Tibial artery (tissue), 4 donors: ENCODE results near the gene DIS3L2.
"Not testable (repeated sequence)": the region's sequence is repeated elsewhere in the genome, so short reads cannot be mapped to it uniquely, and the experiment has no call there.

ENCODE experiments used
- DNase-seq, 2 donors: peaks; one replicate each; pipeline ENCODE4 v3.0.0-alpha.2; 2019
- H3K27ac ChIP-seq, 2 donors: fragments of 200-600 bp; sonication (generic) in 1 of 2; 1 replicate in 1 of 2; 2 replicates in 1 of 2; pipeline ENCODE4 v1.5.1; 2018 to 2019; ENCODE audit warnings: mild to moderate bottlenecking in 1 of 2
- H3K27me3 ChIP-seq, 2 donors: fragments of 200-600 bp; sonication (generic) in 1 of 2; one replicate each; pipeline versions ENCODE4 v1.5.1 to v1.6.0; 2016 to 2019
- H3K36me3 ChIP-seq, 3 donors: fragments of 200-600 bp; sonication (generic) in 2 of 3; one replicate each; pipeline ENCODE4 v1.5.1; 2016 to 2019; ENCODE audit warnings: mild to moderate bottlenecking in 2 of 3
- H3K4me1 ChIP-seq, 4 donors: fragments of 200-600 bp; sonication (generic) in 2 of 4; 1 replicate in 3 of 4; 2 replicates in 1 of 4; pipeline ENCODE4 v1.5.1; 2016 to 2019
- H3K4me3 ChIP-seq, 2 donors: fragments of 200-600 bp; sonication (generic) in 1 of 2; 1 replicate in 1 of 2; 2 replicates in 1 of 2; pipeline ENCODE4 v1.5.1; 2018 to 2019; ENCODE audit warnings: mild to moderate bottlenecking in 2 of 2
- H3K9me3 ChIP-seq, 3 donors: fragments of 200-600 bp; sonication (generic) in 1 of 3; one replicate each; pipeline ENCODE4 v1.5.1; 2016 to 2019
- intact Hi-C: fragments of 100-400 bp; cut with DNase I; formaldehyde crosslinking; loops from one replicate; pipeline ENCODE4 v1.15.0; 2023; ENCODE audit warnings: low total_unique reads
- TF ChIP-seq, protein P1 (sequence below), 2 experiments: fragments of 200-600 bp in 1 of 2; fragments of 450-650 bp in 1 of 2; IDR thresholded peaks; one replicate each; pipeline ENCODE4 v1.5.1; 2017 to 2019; ENCODE audit warnings: antibody characterized with exemption in 2 of 2, mild to moderate bottlenecking in 1 of 2, moderate library complexity in 1 of 2

The DIS3L2 gene

DNA sequence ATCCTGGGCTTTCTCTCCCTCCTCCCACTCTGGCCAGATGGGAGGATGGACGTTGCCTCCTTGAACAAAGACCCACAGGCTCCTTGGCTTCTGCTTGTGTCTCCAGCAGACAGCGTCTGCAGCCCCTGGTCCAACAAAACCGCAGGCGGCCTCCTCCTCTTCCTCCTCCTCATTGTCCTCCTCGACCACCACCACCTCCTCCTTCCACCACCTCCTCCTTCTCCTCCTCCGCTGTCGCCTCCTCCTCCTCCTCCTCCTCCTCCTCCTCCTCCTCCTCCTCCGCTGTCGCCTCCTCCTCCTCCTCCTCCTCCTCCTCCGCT, 371.4 kb downstream of the DIS3L2 start:
- intact Hi-C loops, result loop anchor here (5.0 kb wide), 1 partner anchor 641 kb away; no protein-coding TSS in a partner anchor
- TF ChIP-seq, protein P1, sequence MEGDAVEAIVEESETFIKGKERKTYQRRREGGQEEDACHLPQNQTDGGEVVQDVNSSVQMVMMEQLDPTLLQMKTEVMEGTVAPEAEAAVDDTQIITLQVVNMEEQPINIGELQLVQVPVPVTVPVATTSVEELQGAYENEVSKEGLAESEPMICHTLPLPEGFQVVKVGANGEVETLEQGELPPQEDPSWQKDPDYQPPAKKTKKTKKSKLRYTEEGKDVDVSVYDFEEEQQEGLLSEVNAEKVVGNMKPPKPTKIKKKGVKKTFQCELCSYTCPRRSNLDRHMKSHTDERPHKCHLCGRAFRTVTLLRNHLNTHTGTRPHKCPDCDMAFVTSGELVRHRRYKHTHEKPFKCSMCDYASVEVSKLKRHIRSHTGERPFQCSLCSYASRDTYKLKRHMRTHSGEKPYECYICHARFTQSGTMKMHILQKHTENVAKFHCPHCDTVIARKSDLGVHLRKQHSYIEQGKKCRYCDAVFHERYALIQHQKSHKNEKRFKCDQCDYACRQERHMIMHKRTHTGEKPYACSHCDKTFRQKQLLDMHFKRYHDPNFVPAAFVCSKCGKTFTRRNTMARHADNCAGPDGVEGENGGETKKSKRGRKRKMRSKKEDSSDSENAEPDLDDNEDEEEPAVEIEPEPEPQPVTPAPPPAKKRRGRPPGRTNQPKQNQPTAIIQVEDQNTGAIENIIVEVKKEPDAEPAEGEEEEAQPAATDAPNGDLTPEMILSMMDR (IDR thresholded peaks at IDR 0.05), result no peak
- no peak overlapping the region for H3K27ac ChIP-seq
- H3K4me1 ChIP-seq, result no peaks in the 10 kb centered on the region
- H3K36me3 ChIP-seq, result peaks cover 0 to 41% (median 31%) of the 10 kb centered on the region in 3 donors
- peak in 1 of 2 donors; percentile 57 for DNase-seq
- no peak overlapping the region for H3K4me3 ChIP-seq
- H3K9me3 ChIP-seq, result no peaks in the 10 kb centered on the region
- H3K27me3 ChIP-seq, result no peaks in the 10 kb centered on the region

- no peaks in the 10 kb centered on the region for H3K9me3 ChIP-seq
- no peaks in the 10 kb centered on the region for H3K4me1 ChIP-seq
- no peaks in the 10 kb centered on the region for H3K27me3 ChIP-seq
- TF ChIP-seq, protein P1 (IDR thresholded peaks at IDR 0.05), result no peak
- intact Hi-C loops, result loop anchor here (5.0 kb wide), 1 partner anchor 641 kb away; no protein-coding TSS in a partner anchor
- peak; percentile 16 to 62 for DNase-seq
- peaks cover 0 to 41% (median 31%) of the 10 kb centered on the region in 3 donors for H3K36me3 ChIP-seq
- no peak overlapping the region for H3K4me3 ChIP-seq
- no peak overlapping the region for H3K27ac ChIP-seq
Observed at GRCh38 chr2:232333361-232334135, 372.0 kb downstream of the DIS3L2 start.

GRCh38 chr2:232334136-232334884, 372.8 kb downstream of the DIS3L2 start:
- not testable (repeated sequence) for H3K27ac ChIP-seq, H3K9me3 ChIP-seq, H3K27me3 ChIP-seq, H3K4me3 ChIP-seq, H3K4me1 ChIP-seq
- peaks cover 0 to 41% (median 31%) of the 10 kb centered on the region in 3 donors for H3K36me3 ChIP-seq
- intact Hi-C loops, result loop anchor here (5.0 kb wide), 1 partner anchor 642 kb away; no protein-coding TSS in a partner anchor
- DNase-seq, result peak; percentile 7 to 58

DNA sequence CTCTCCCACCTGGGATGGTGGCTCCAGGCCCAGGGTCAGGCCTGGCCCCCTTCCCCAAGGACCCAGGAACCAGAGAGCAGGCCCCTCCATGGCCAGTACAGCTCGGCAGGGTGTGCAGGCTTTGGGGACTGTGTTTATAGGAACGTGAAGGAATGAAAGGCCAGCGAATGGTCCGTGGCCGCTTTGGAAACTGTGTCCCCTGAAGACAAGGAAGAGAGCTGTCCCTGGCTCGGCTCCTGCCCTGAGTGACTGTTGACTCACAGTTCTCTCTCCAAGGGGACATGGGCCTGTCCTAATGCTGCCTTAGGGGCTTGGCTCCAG, 373.3 kb downstream of the DIS3L2 start:
- not testable (repeated sequence) for H3K27ac ChIP-seq, H3K4me1 ChIP-seq, H3K4me3 ChIP-seq, H3K9me3 ChIP-seq, H3K27me3 ChIP-seq
- intact Hi-C loops, result loop anchor here (5.0 kb wide), 1 partner anchor 643 kb away; no protein-coding TSS in a partner anchor
- DNase-seq, result peak; percentile 9 to 32
- peaks cover 0 to 41% (median 31%) of the 10 kb centered on the region in 3 donors for H3K36me3 ChIP-seq

- intact Hi-C loops, H3K27ac ChIP-seq, H3K4me3 ChIP-seq, H3K9me3 ChIP-seq, H3K27me3 ChIP-seq, H3K4me1 ChIP-seq: not testable (repeated sequence)
- TF ChIP-seq, protein P1 (IDR thresholded peaks at IDR 0.05), result peak in 1 of 2 experiments; percentile 42
- H3K36me3 ChIP-seq, result peaks cover 0 to 41% (median 31%) of the 10 kb centered on the region in 3 donors
- DNase-seq, result peak; percentile 18 to 53
Observed at GRCh38 chr2:232335206-232335858, 373.8 kb downstream of the DIS3L2 start.

DNA sequence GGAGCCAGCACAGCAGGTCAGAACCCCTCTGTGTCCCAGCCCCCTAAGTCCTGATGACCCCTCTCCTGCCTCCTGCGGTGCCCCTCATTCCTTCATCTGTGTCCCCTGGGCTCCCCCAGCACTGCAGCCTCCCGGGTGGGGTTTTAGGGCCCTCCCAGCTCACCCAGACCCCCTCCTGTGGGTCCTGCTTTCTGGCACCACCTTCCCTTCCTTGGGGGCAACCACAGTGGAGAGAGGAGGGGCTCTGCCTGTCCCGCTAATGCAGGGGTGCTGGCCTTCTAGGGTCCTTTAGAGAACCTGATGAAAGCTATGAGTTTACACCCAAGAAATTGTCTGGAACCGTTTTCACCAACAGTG, 374.3 kb downstream of the DIS3L2 start:
- DNase-seq, result peak in 1 of 2 donors; percentile 51
- H3K36me3 ChIP-seq, result peaks cover 0 to 41% (median 31%) of the 10 kb centered on the region in 3 donors

More for the DNA sequence above, 374.3 kb downstream of the DIS3L2 start:
- intact Hi-C loops, result no loop called here
- Histone ChIP-seq H3K27ac (no peak overlapping the region), H3K4me1 (no peaks in the 10 kb centered on the region), H3K4me3 (no peak overlapping the region), H3K27me3 (no peaks in the 10 kb centered on the region), H3K9me3 (peaks cover 0 to 8% (median under 1%) of the 10 kb centered on the region in 3 donors)
- TF ChIP-seq, protein P1 (IDR thresholded peaks at IDR 0.05), result no peak
